ENCODE results near the gene ASB8.

ASB8 gene, protein sequence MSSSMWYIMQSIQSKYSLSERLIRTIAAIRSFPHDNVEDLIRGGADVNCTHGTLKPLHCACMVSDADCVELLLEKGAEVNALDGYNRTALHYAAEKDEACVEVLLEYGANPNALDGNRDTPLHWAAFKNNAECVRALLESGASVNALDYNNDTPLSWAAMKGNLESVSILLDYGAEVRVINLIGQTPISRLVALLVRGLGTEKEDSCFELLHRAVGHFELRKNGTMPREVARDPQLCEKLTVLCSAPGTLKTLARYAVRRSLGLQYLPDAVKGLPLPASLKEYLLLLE

DNA sequence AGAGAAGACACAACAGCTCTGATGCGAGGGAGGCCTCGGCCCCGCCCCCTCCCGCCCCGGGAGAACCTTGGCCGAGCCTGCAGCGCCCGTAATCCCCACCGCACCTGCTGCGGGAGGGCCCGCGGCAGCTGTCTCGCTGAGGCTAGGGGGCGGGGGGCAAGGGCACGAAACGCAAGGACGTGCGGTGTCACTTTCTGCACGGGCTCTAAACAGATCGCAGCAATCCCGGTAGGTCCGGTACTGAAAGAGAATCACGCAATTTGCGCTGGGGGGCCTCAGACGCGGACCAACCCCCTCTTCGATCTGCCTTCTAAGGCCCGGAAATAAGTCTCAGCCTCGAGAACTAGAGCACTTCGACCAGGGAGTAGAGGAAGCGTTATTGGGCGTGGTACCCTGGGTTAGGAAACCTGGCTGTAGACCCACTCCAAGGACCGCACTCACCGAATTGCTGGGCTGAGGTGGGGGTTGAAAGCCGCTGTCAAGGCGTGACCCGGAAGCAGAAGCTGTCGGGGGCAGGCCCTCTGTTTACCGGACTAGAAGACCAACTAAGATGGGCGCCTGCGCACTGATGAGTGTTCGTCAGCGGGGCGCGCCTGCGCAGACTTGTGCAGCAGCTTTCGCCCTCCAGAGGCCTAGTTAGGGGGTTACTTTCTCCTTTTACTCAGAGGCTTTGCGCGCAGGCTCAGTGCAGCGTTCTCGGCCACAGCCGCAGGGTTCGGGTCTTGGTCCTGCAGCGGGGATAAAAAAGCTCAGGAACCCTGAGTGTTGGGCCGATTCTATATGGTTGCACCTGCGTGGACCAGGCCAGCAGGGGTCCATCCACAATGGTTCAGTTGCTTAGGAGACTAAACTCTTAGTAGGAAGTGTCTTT is at the start of gene ASB8:
TSS of gene ASB8 (minus strand) at position 498 of the 871 bp plus-strand sequence. CDS start 4,019 bp downstream, outside the sequence.
- H3K36me3 ChIP-seq (replicated peaks; ENCODE audit: insufficient read depth, low read length) = no peaks in the 10 kb centered on the region
- no peaks in the 10 kb centered on the region for H3K9me2 ChIP-seq (replicated peaks; ENCODE audit: insufficient read depth, low read length)
- TF ChIP-seq, protein P1, sequence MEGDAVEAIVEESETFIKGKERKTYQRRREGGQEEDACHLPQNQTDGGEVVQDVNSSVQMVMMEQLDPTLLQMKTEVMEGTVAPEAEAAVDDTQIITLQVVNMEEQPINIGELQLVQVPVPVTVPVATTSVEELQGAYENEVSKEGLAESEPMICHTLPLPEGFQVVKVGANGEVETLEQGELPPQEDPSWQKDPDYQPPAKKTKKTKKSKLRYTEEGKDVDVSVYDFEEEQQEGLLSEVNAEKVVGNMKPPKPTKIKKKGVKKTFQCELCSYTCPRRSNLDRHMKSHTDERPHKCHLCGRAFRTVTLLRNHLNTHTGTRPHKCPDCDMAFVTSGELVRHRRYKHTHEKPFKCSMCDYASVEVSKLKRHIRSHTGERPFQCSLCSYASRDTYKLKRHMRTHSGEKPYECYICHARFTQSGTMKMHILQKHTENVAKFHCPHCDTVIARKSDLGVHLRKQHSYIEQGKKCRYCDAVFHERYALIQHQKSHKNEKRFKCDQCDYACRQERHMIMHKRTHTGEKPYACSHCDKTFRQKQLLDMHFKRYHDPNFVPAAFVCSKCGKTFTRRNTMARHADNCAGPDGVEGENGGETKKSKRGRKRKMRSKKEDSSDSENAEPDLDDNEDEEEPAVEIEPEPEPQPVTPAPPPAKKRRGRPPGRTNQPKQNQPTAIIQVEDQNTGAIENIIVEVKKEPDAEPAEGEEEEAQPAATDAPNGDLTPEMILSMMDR (IDR thresholded peaks at IDR 0.05; ENCODE audit: low read length) = peak; percentile 49
- no peak for TF ChIP-seq EZH2 (optimal IDR thresholded peaks at IDR 0.05; ENCODE audit: low read depth, low read length)
- peaks cover 33% of the 10 kb centered on the region for H3K79me2 ChIP-seq (ENCODE audit: low read length)
- H3K9me3 ChIP-seq (replicated peaks; ENCODE audit: insufficient read depth, low read length) = no peaks in the 10 kb centered on the region
- peaks cover 5% of the 10 kb centered on the region for H3K4me1 ChIP-seq (ENCODE audit: low read length)
- peak; percentile 99 for DNase-seq
- no peaks in the 10 kb centered on the region for H3K27me3 ChIP-seq (replicated peaks; ENCODE audit: insufficient read depth, low read length)
- peak within 1 kb of the TSS; percentile 69 for H3K27ac ChIP-seq (ENCODE audit: low read length)
- peak within 1 kb of the TSS; percentile 70 for H3K4me2 ChIP-seq (ENCODE audit: low read depth, low read length)
- H4K20me1 ChIP-seq (ENCODE audit: insufficient read depth, low read length) = no peaks in the 10 kb centered on the region
- H2AFZ ChIP-seq (ENCODE audit: low read length) = peak within 1 kb of the TSS; percentile 89
- H3F3A ChIP-seq (ENCODE audit: insufficient read depth, low read length) = no peaks in the 10 kb centered on the region
- peak within 1 kb of the TSS; percentile 75 for H3K9ac ChIP-seq (ENCODE audit: low read length)
- H3K4me3 ChIP-seq (ENCODE audit: low read length) = peak within 1 kb of the TSS; percentile 96

DNA sequence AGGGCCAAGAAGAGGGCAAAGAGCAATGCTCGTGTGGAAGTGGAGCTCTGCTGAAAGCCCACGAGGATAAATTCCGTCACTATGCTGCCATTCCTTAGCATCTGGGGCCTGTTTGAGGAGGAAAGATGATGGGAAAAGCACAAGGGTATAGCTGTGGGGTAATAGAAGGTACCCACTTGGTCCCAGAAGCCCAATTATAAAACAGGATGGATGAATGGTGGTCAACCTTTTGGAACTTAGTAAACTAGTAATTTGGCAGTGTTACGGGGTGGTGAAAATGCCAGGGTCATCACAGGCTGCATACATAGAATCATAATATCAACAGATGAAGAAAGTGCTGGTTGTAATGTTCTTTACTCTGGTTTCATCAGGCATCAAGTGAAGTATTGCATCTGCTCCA is 45.9 kb upstream of the ASB8 start, which contains the start of gene OR10AD1:
TSS of gene OR10AD1 (minus strand) at position 101 of the 400 bp plus-strand sequence. CDS start at position 101, 0 bp downstream.
- H3K4me1 ChIP-seq (ENCODE audit: low read length) = no peaks in the 10 kb centered on the region
- no peaks in the 10 kb centered on the region for H3K36me3 ChIP-seq (replicated peaks; ENCODE audit: insufficient read depth, low read length)
- no peaks in the 10 kb centered on the region for H3K27me3 ChIP-seq (replicated peaks; ENCODE audit: insufficient read depth, low read length)
- H2AFZ ChIP-seq (ENCODE audit: low read length) = no peak within 1 kb of the TSS
- no peaks in the 10 kb centered on the region for H3K9me3 ChIP-seq (replicated peaks; ENCODE audit: insufficient read depth, low read length)
- TF ChIP-seq, protein P1 (IDR thresholded peaks at IDR 0.05; ENCODE audit: low read length) = no peak
- no peak for TF ChIP-seq EZH2 (optimal IDR thresholded peaks at IDR 0.05; ENCODE audit: low read depth, low read length)
- TF ChIP-seq EZH2phosphoT487 (IDR thresholded peaks at IDR 0.05; ENCODE audit: low read length) = no peak
- no peak within 1 kb of the TSS for H3K4me2 ChIP-seq (ENCODE audit: low read depth, low read length)
- H3K27ac ChIP-seq (ENCODE audit: low read length) = no peak within 1 kb of the TSS
- no peak within 1 kb of the TSS for H3K4me3 ChIP-seq (ENCODE audit: low read length)
- no peaks in the 10 kb centered on the region for H3F3A ChIP-seq (ENCODE audit: insufficient read depth, low read length)
- H3K9me2 ChIP-seq (replicated peaks; ENCODE audit: insufficient read depth, low read length) = no peaks in the 10 kb centered on the region
- H4K20me1 ChIP-seq (ENCODE audit: insufficient read depth, low read length) = no peaks in the 10 kb centered on the region
- peaks cover 7% of the 10 kb centered on the region; the same call in 1 of the 2 replicates for H3K79me2 ChIP-seq (ENCODE audit: low read length)
- no peak within 1 kb of the TSS for H3K9ac ChIP-seq (ENCODE audit: low read length)
- no peak for DNase-seq

DNA sequence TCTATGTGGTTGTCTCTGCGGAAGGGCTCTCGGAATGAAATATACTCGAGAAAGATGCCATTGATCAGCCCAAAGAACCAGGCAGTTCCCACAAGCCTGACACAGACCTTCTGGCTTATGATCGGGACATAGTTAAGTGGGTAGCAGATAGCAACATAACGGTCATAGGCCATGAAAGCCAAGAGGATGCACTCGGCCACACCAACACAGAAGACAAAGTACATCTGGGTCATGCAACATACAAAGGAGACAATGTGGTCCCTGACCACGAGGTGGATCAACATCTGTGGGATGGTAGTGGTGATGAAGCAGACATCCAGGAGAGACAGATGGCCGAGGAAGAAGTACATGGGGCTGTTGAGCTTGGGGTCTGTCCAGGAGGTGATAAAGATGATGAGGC is 45.5 kb upstream of the ASB8 start:
- Histone ChIP-seq H4K20me1 (ENCODE audit: insufficient read depth, low read length) (no peaks in the 10 kb centered on the region), H3K9me2 (replicated peaks; ENCODE audit: insufficient read depth, low read length) (no peaks in the 10 kb centered on the region), H3K4me3 (ENCODE audit: low read length) (no peak overlapping the region), H2AFZ (ENCODE audit: low read length) (no peak overlapping the region), H3K4me1 (ENCODE audit: low read length) (no peaks in the 10 kb centered on the region), H3K36me3 (replicated peaks; ENCODE audit: insufficient read depth, low read length) (no peaks in the 10 kb centered on the region), H3K27me3 (replicated peaks; ENCODE audit: insufficient read depth, low read length) (no peaks in the 10 kb centered on the region), H3K79me2 (ENCODE audit: low read length) (peaks cover 7% of the 10 kb centered on the region; the same call in 1 of the 2 replicates), H3K9me3 (replicated peaks; ENCODE audit: insufficient read depth, low read length) (no peaks in the 10 kb centered on the region), H3F3A (ENCODE audit: insufficient read depth, low read length) (peaks cover 2% of the 10 kb centered on the region), H3K9ac (ENCODE audit: low read length) (no peak overlapping the region), H3K27ac (ENCODE audit: low read length) (no peak overlapping the region), H3K4me2 (ENCODE audit: low read depth, low read length) (no peak overlapping the region)
- TF ChIP-seq, protein P1 (IDR thresholded peaks at IDR 0.05; ENCODE audit: low read length) = no peak
- TF ChIP-seq EZH2 (optimal IDR thresholded peaks at IDR 0.05; ENCODE audit: low read depth, low read length) (no peak), EZH2phosphoT487 (IDR thresholded peaks at IDR 0.05; ENCODE audit: low read length) (no peak)
- DNase-seq = no peak
